Forelimb muscle (tissue), 1 donor: Measurements from ENCODE around the gene TASP1. TPM values are rescaled to one million over a fixed set of nuclear protein-coding genes. Genes with fewer than 3 reads are reported as not detected.
A peak's percentile ranks its signal among the peaks of the same experiment; 100 is the strongest.
"Not testable (repeated sequence)": the region's sequence is repeated elsewhere in the genome, so short reads cannot be mapped to it uniquely, and the experiment has no call there.

Experiments used
- DNase-seq: peaks from one replicate; pipeline ENCODE4 v3.0.0-alpha.2; 2013; ENCODE audit warnings: low read depth
- polyA plus RNA-seq: library from polyadenylated mRNA; unstranded; fragments of 120-200 nt; gene quantifications from one replicate; pipeline ENCODE4 v1.2.1, GENCODE V29; 2013; ENCODE audit not compliant: insufficient read length

Gene TASP1, protein sequence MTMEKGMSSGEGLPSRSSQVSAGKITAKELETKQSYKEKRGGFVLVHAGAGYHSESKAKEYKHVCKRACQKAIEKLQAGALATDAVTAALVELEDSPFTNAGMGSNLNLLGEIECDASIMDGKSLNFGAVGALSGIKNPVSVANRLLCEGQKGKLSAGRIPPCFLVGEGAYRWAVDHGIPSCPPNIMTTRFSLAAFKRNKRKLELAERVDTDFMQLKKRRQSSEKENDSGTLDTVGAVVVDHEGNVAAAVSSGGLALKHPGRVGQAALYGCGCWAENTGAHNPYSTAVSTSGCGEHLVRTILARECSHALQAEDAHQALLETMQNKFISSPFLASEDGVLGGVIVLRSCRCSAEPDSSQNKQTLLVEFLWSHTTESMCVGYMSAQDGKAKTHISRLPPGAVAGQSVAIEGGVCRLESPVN
- 6.6 TPM for polyA plus RNA-seq

- DNase-seq = peak; percentile 90
Measured at GRCh38 chr20:13638496-13639149, at the start of gene TASP1. TSS of gene TASP1 (minus strand) at chr20:13638932. CDS start at chr20:13630078, 8,854 bp downstream.

DNA sequence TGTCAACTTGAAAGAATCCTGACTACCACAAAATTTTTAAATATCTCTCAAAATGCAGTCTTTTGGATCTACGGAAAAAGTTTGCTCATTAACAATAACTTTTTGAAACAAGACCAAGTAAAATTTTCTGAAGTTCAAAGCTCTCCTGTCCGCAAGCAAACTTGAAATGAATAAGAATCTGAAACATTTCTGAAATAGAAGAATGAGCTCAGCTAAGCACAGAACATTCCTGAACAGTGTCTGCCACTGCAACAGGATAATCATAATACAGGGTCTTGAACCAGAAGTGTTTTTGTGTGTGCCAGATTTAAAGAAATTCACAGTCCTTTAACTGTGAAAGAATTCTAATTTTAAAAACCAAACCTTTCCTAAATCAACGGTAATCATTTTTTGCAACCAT lies 49.1 kb upstream of the TASP1 start:
- DNase-seq = no peak

DNA sequence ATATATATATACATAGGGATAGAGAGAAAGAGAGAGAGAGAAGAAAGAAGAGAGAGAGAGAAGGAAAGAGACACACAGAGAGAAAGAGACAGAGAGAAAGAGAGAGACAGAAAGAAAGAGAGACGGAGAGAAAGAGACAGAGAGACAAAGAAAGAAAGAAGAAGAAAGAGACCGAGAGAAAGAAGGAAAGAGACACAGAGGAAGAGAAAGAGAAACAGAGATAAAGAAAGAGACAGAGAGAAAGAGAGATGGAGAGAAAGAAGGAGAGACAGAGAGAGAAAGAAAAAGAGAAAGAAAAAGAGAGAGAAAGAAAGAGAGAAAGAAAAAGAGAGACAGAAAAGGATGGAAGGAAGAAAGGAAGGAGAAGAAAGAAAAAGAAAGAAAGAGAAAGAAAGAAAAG lies 46.9 kb upstream of the TASP1 start:
- no peak for DNase-seq

GRCh38 chr20:13684566-13685222 lies 46.0 kb upstream of the TASP1 start:
- no peak for DNase-seq

GRCh38 chr20:13683833-13684232 lies 45.1 kb upstream of the TASP1 start:
- no peak for DNase-seq

DNA sequence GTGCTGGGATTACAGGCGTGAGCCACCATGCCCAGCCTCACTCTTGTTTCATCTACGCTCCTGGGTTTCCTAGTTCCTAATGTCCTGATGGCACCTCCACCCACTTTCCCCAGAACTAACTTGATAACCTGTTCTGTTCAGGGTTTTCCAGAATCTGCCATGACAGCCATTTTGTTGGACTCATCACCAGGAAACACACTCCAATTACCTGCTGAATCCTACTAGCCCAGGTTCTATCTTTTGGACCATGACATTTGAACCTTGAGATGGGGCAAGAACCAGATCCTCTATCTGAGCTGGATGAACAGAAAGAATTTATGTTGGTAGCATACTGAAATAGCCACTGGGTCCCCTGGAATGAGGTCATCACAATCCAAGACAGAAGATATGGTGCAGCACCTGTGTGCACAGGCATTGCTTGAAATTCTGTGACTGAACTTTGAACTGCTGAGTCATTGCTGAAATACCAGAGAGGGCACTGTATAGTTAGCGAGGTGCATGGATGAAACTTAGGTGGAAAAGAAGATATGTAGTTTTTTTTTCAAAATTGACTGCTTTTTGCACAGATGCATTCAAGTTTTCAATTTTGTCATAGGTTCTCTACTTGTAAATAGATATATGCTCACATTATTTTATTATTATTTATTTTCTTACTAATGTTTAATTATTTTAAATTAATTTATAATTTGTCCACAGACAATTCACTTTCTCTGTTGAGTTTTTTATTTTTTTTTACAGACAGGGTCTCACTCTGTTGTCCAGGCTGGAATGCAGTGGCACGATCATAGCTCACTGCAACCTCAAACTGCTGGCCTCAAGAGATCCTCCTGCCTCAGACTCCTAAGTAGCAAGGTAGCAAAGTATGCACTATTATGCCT lies 42.8 kb upstream of the TASP1 start:
- DNase-seq = no peak

GRCh38 chr20:13678944-13679343 lies 40.2 kb upstream of the TASP1 start:
- DNase-seq = no peak

- DNase-seq = no peak
Measured at GRCh38 chr20:13677241-13677640, 38.5 kb upstream of the TASP1 start.

GRCh38 chr20:13676682-13677081 lies 38.0 kb upstream of the TASP1 start:
- no peak for DNase-seq

DNA sequence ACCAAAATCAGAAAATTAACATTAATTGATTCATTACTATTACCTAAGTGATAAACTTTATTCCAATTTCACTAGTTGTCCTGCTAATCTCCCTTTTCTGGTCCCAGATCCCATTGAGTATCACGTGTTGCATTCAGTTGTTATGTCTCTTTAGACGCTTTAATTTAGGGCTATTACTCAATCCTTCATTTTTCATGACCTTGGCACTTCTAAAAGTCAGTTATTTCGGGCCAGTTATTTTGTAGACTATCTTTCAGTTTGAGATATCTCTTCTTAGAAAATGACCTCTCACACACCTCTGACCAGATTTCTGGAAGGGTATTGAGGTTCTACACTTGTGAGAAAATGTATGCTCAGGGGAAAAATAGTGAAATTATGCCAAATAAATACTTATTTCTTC lies 34.0 kb upstream of the TASP1 start:
- DNase-seq = no peak

DNA sequence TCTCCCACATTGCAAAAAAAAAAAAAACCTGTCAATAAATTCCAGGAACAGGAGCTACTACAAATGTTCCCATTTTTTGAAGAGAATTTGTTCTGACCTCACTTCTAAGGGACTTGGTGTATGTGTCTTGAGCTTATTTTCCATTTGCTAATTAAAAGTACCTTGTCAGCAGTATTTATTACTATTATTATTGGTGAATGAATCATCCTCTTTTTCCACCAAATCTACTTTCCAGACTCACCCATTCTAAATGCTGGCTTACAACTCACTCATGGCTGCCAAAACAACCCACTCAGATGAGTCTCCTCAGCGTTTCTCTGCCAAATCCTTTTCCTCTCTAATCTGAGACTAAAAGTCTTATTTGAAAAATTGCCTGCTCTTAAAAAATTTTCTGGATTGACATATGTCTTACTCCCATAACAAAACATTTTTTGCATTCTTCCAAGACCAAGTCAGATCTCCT lies 33.2 kb upstream of the TASP1 start:
- peak; percentile 54 for DNase-seq

DNA sequence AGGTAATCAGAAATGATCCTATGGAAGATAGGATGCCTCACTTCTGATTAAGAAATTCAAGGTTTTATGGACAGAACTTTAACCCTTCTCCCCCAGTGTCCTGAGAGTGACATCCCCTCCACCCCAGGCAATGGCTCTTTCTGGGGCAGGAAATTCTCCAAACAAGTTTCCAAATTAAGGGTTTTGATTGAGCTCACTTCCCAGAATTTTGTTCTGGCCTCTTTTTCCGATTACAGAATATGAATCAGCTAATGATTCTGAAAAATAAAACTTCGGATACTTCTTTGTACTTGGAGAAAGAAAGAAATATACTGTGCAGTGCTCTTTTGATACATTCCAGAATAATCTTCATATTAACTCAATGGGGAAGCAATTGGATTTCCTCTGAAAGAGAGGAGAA lies 32.8 kb upstream of the TASP1 start:
- DNase-seq = no peak

GRCh38 chr20:13670160-13670559 lies 31.4 kb upstream of the TASP1 start:
- DNase-seq = no peak

DNA sequence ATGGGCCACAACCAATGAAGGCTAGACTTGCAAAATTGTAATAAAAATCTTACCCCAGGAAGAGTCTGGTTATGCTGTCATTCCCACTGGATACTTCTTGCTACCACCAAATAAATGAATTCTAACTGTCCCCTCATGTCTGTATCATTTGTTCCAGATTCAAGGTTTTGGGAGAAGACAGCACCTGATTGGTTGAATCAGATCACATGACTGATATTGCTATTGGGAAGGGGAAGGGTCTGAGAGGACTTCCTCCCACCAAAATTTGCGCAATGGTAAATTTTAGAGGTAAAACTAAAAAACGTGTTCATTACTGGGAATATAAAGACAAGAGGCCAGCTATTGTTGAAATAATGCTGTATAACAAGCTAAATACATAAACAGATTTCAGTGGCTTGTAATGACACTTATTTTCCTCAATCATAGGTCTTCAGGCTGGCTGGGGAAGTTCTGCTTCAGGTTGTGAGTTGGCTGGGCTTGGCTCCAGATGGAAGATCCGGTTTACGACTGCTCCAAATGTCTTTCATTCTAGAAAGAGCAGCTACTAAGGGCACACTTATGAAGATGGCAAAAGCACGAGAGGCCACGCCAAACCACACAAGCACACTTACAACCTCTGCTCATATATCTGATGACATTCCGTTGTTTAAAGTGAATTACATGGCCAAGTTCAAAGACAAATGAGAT lies 27.1 kb upstream of the TASP1 start:
- DNase-seq = no peak

- peak; percentile 68 for DNase-seq
Measured at GRCh38 chr20:13661070-13661685, 22.4 kb upstream of the TASP1 start.

GRCh38 chr20:13659288-13659687 lies 20.6 kb upstream of the TASP1 start:
- no peak for DNase-seq

- DNase-seq = not testable (repeated sequence)
Measured at GRCh38 chr20:13658060-13658459, 19.3 kb upstream of the TASP1 start.

DNA sequence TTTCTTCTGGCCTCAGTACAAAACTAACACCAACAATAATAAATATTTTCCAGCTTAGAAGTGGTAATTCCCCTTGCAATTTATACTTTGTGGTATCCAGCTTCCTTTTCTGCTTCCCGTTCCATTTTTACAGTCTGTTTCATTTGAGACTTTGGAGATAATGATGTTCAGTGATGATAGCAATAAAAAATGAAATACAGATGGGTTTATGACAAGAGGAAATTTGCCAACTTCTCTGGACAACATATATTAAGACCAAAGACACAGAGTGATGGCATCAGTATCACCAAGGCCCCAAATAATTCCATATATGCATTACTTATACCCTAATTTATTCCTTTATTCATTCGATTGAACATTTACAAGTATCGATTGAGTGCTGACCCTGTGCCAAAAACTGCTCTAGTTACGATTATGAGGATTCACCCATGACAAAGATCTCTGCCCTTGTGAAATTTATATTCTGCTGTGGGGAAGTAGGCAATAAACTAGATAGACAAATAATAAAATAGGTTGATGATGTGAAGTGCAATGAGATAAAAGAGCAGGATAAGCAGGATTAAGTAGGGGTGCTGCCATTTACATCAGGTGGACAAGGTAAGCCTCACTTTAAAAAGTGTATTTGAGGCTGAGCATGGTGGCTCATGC lies 18.1 kb upstream of the TASP1 start:
- DNase-seq = no peak

- DNase-seq = no peak
Measured at GRCh38 chr20:13654463-13655023, 15.8 kb upstream of the TASP1 start.

- no peak for DNase-seq
Measured at GRCh38 chr20:13650474-13650873, 11.7 kb upstream of the TASP1 start.
